Trophoblast cell (in vitro differentiated cells and primary cell): ENCODE results near the gene DNAH7.

Experiments used
- DNase-seq, 2 donors: peaks; one replicate each; pipeline ENCODE4 v3.0.0-alpha.2; 2016
- H2AFZ ChIP-seq: 2 replicates; pipeline ENCODE4 v1.6.1; 2013; ENCODE audit warnings: low read length, moderate library complexity, mild to moderate bottlenecking; ENCODE audit not compliant: insufficient read depth, poor library complexity
- H2AK5ac ChIP-seq: 2 replicates; pipeline ENCODE4 v1.6.1; 2013; ENCODE audit warnings: mild to moderate bottlenecking, low read length
- H2BK120ac ChIP-seq: 2 replicates; pipeline ENCODE4 v1.6.1; 2013; ENCODE audit warnings: low read length, mild to moderate bottlenecking, moderate library complexity; ENCODE audit not compliant: insufficient read depth, poor library complexity
- H2BK12ac ChIP-seq: 2 replicates; pipeline ENCODE4 v1.6.1; 2013; ENCODE audit warnings: mild to moderate bottlenecking, low read length, moderate library complexity
- H2BK5ac ChIP-seq: 2 replicates; pipeline ENCODE4 v1.6.1; 2013; ENCODE audit warnings: low read length, low read depth, moderate library complexity, mild to moderate bottlenecking; ENCODE audit not compliant: poor library complexity
- H3K14ac ChIP-seq: 2 replicates; pipeline ENCODE4 v1.6.1; 2013; ENCODE audit warnings: mild to moderate bottlenecking, low read length
- H3K18ac ChIP-seq: 2 replicates; pipeline ENCODE4 v1.6.1; 2013; ENCODE audit warnings: mild to moderate bottlenecking, low read length
- H3K23ac ChIP-seq: 2 replicates; pipeline ENCODE4 v1.6.1; 2013; ENCODE audit warnings: low read length
- H3K27ac ChIP-seq: 2 replicates; pipeline ENCODE4 v1.5.1; 2013; ENCODE audit warnings: low read depth, mild to moderate bottlenecking, inconsistent platforms, low read length, moderate library complexity
- H3K27me3 ChIP-seq: 2 replicates; pipeline ENCODE4 v1.6.1; 2013; ENCODE audit warnings: inconsistent platforms, mild to moderate bottlenecking, low read length, moderate library complexity; ENCODE audit not compliant: insufficient read depth
- H3K36me3 ChIP-seq, 2 experiments: 1 replicate in 1 of 2; 2 replicates in 1 of 2; pipeline ENCODE4 v1.6.1; 2013; ENCODE audit warnings: low read length in 2 of 2, mild to moderate bottlenecking in 2 of 2, moderate library complexity in 1 of 2; ENCODE audit not compliant: insufficient read depth in 2 of 2, control insufficient read depth in 1 of 2
- H3K4ac ChIP-seq: 2 replicates; pipeline ENCODE4 v1.6.1; 2013; ENCODE audit warnings: low read depth, mild to moderate bottlenecking, low read length, moderate library complexity
- H3K4me1 ChIP-seq, 2 experiments: 1 replicate in 1 of 2; 2 replicates in 1 of 2; pipeline ENCODE4 v1.6.1; 2013; ENCODE audit warnings: low read length in 2 of 2, mild to moderate bottlenecking in 2 of 2, moderate library complexity in 1 of 2; ENCODE audit not compliant: insufficient read depth in 2 of 2, control insufficient read depth in 1 of 2
- H3K4me2 ChIP-seq: 2 replicates; pipeline ENCODE4 v1.6.1; 2013; ENCODE audit warnings: inconsistent platforms, mild to moderate bottlenecking, low read length, moderate library complexity
- H3K4me3 ChIP-seq: 2 replicates; pipeline ENCODE4 v1.5.1; 2013; ENCODE audit warnings: mild to moderate bottlenecking, low read depth, low read length, inconsistent platforms
- H3K79me1 ChIP-seq: one replicate; pipeline ENCODE4 v1.6.1; 2013; ENCODE audit warnings: low read length
- H3K79me2 ChIP-seq: 2 replicates; pipeline ENCODE4 v1.6.1; 2013; ENCODE audit warnings: low read length, mild to moderate bottlenecking; ENCODE audit not compliant: control insufficient read depth, insufficient read depth, poor library complexity
- H3K9ac ChIP-seq: 2 replicates; pipeline ENCODE4 v1.6.1; 2013; ENCODE audit warnings: mild to moderate bottlenecking, low read length
- H3K9me3 ChIP-seq: 2 replicates; pipeline ENCODE4 v1.6.1; 2013; ENCODE audit warnings: low read depth, mild to moderate bottlenecking, control low read depth, inconsistent platforms, low read length; ENCODE audit not compliant: insufficient read depth
- H4K12ac ChIP-seq: 2 replicates; pipeline ENCODE4 v1.6.1; 2013; ENCODE audit warnings: low read depth, mild to moderate bottlenecking, low read length, moderate library complexity
- H4K8ac ChIP-seq: 2 replicates; pipeline ENCODE4 v1.6.1; 2013; ENCODE audit warnings: low read depth, mild to moderate bottlenecking, low read length, moderate library complexity
- H4K91ac ChIP-seq: one replicate; pipeline ENCODE4 v1.6.1; 2013; ENCODE audit warnings: low read depth, mild to moderate bottlenecking, low read length, moderate library complexity
- WGBS: extraction: QIAGEN DNeasy Blood & Tissue Kit; methylation state at CpG from one replicate; pipeline ENCODE4 v1.1.7; 2013; ENCODE audit warnings: missing lambda C conversion rate; ENCODE audit not compliant: insufficient read length, insufficient coverage; ENCODE audit errors: extremely low coverage; 5-methylcytosine and 5-hydroxymethylcytosine counted together

DNAH7 gene

GRCh38 chr2:195836002-195836401 is 232.6 kb downstream of the DNAH7 start:
- Histone ChIP-seq H3K4me3 (no peak overlapping the region), H3K27me3 (no peaks in the 10 kb centered on the region), H3K23ac (no peak overlapping the region), H2BK120ac (no peak overlapping the region), H3K79me2 (no peaks in the 10 kb centered on the region), H3K4ac (no peak overlapping the region), H3K4me1 (no peaks in the 10 kb centered on the region), H3K9ac (no peak overlapping the region), H3K14ac (no peak overlapping the region), H4K8ac (no peak overlapping the region), H4K91ac (no peak overlapping the region), H3K18ac (no peak overlapping the region), H3K9me3 (no peaks in the 10 kb centered on the region), H2BK5ac (no peak overlapping the region), H3K79me1 (no peaks in the 10 kb centered on the region), H4K12ac (no peak overlapping the region), H3K36me3 (no peaks in the 10 kb centered on the region), H2BK12ac (no peak overlapping the region), H2AK5ac (no peak overlapping the region), H2AFZ (no peak overlapping the region), H3K27ac (no peak overlapping the region), H3K4me2 (no peak overlapping the region)
- no peak for DNase-seq
- WGBS = no CpG with 5 or more reads among the region's 2 CpGs

GRCh38 chr2:195834836-195835235 is 233.8 kb downstream of the DNAH7 start:
- Histone ChIP-seq H2BK12ac (no peak overlapping the region), H3K4me3 (no peak overlapping the region), H4K91ac (no peak overlapping the region), H3K36me3 (no peaks in the 10 kb centered on the region), H3K23ac (no peak overlapping the region), H3K4ac (no peak overlapping the region), H4K12ac (no peak overlapping the region), H2BK5ac (no peak overlapping the region), H3K27ac (no peak overlapping the region), H3K79me1 (no peaks in the 10 kb centered on the region), H3K4me2 (no peak overlapping the region), H3K79me2 (no peaks in the 10 kb centered on the region), H2AK5ac (no peak overlapping the region), H2AFZ (no peak overlapping the region), H3K14ac (no peak overlapping the region), H4K8ac (no peak overlapping the region), H3K9me3 (no peaks in the 10 kb centered on the region), H3K18ac (no peak overlapping the region), H3K9ac (no peak overlapping the region), H3K27me3 (no peaks in the 10 kb centered on the region), H3K4me1 (no peaks in the 10 kb centered on the region), H2BK120ac (no peak overlapping the region)
- DNase-seq = no peak
- WGBS = no CpG with 5 or more reads among the region's 1 CpG

GRCh38 chr2:195830968-195831950 is 237.4 kb downstream of the DNAH7 start:
- H2AK5ac ChIP-seq = no peak overlapping the region
- H3K4me1 ChIP-seq = no peaks in the 10 kb centered on the region
- H4K91ac ChIP-seq = no peak overlapping the region
- no peak overlapping the region for H2BK12ac ChIP-seq
- no peak overlapping the region for H3K27ac ChIP-seq
- no peak overlapping the region for H3K18ac ChIP-seq
- no peak overlapping the region for H3K9ac ChIP-seq
- H4K8ac ChIP-seq = no peak overlapping the region
- no peak overlapping the region for H3K4me3 ChIP-seq
- H3K4me2 ChIP-seq = no peak overlapping the region
- H4K12ac ChIP-seq = no peak overlapping the region
- H3K79me1 ChIP-seq = no peaks in the 10 kb centered on the region
- no peaks in the 10 kb centered on the region for H3K36me3 ChIP-seq
- H2BK120ac ChIP-seq = no peak overlapping the region
- no peak for DNase-seq
- no peak overlapping the region for H3K4ac ChIP-seq
- H3K9me3 ChIP-seq = no peaks in the 10 kb centered on the region
- no peak overlapping the region for H3K23ac ChIP-seq
- no peak overlapping the region for H2AFZ ChIP-seq
- H3K14ac ChIP-seq = no peak overlapping the region
- no CpG with 5 or more reads among the region's 3 CpGs for WGBS
- H3K27me3 ChIP-seq = no peaks in the 10 kb centered on the region
- no peak overlapping the region for H2BK5ac ChIP-seq
- H3K79me2 ChIP-seq = no peaks in the 10 kb centered on the region

- Histone ChIP-seq H3K14ac (no peak overlapping the region), H2BK5ac (no peak overlapping the region), H4K8ac (no peak overlapping the region), H3K23ac (no peak overlapping the region), H2BK120ac (no peak overlapping the region), H3K4me1 (no peaks in the 10 kb centered on the region), H3K27me3 (no peaks in the 10 kb centered on the region), H3K4me2 (no peak overlapping the region), H2BK12ac (no peak overlapping the region), H3K18ac (no peak overlapping the region), H3K4me3 (no peak overlapping the region), H2AK5ac (no peak overlapping the region), H3K4ac (no peak overlapping the region), H3K9ac (no peak overlapping the region), H2AFZ (no peak overlapping the region), H3K36me3 (no peaks in the 10 kb centered on the region), H4K12ac (no peak overlapping the region), H3K79me2 (no peaks in the 10 kb centered on the region), H3K27ac (no peak overlapping the region), H3K79me1 (no peaks in the 10 kb centered on the region), H4K91ac (no peak overlapping the region), H3K9me3 (no peaks in the 10 kb centered on the region)
- no CpG with 5 or more reads among the region's 2 CpGs for WGBS
- no peak for DNase-seq
Observed at GRCh38 chr2:195824478-195824877, 244.2 kb downstream of the DNAH7 start.
